IMR-90 (cell line): ENCODE measurements around the gene OPCML.

ENCODE experiments used
- CTCF ChIP-seq: conservative IDR thresholded peaks from 2 replicates; pipeline ENCODE4 v1.5.1; 2012; ENCODE audit warnings: mild to moderate bottlenecking, low read depth, low read length, improper control_type of control experiment
- MAFK ChIP-seq: IDR thresholded peaks from 2 replicates; pipeline ENCODE4 v1.6.1; 2012; ENCODE audit warnings: low read depth, low read length, improper control_type of control experiment
- POLR2A ChIP-seq: IDR thresholded peaks from 2 replicates; pipeline ENCODE4 v1.6.1; 2012; ENCODE audit warnings: mild to moderate bottlenecking, low read depth, low read length
- USF2 ChIP-seq: fragments of 150-350 bp; IDR thresholded peaks from 2 replicates; pipeline ENCODE4 v1.6.1; 2017; ENCODE audit warnings: mild to moderate bottlenecking, antibody characterized with exemption, low read length, low read depth

- no peak for TF ChIP-seq USF2
- no peak for TF ChIP-seq MAFK
- 0 out of 2 replicates have a peak, but pooled peaks have one; percentile 14 for TF ChIP-seq CTCF
- TF ChIP-seq POLR2A: no peak
Observed at GRCh38 chr11:133134314-133135173, 397.8 kb downstream of the OPCML start.
